K562 (cell line): ENCODE results near the gene KTI12. TPM values are rescaled to one million over a fixed set of nuclear protein-coding genes. Genes with fewer than 3 reads are reported as not detected.
A peak's percentile ranks its signal among the peaks of the same experiment; 100 is the strongest.

Experiments used
- CCNT2 ChIP-seq: IDR thresholded peaks from 2 replicates; pipeline ENCODE4 v1.6.1; 2011; ENCODE audit warnings: borderline replicate concordance, low read depth, mild to moderate bottlenecking, moderate library complexity, mixed read lengths, low read length; ENCODE audit not compliant: insufficient read length; ENCODE audit errors: extremely low read depth
- CHD1 ChIP-seq: fragments of 200-600 bp; sonication (generic); IDR thresholded peaks from one replicate; pipeline ENCODE4 v1.6.1; 2012; ENCODE audit warnings: mild to moderate bottlenecking, moderate library complexity, low read length, inconsistent platforms
- CREM ChIP-seq: IDR thresholded peaks from 2 replicates; pipeline ENCODE4 v1.6.1; 2014; ENCODE audit warnings: antibody characterized with exemption, low read depth
- ESRRA ChIP-seq: fragments of 450-650 bp; IDR thresholded peaks from 2 replicates; pipeline ENCODE4 v1.6.1; 2014; ENCODE audit warnings: low read depth, mild to moderate bottlenecking, moderate library complexity, borderline replicate concordance
- ETV1 ChIP-seq: fragments of 450-650 bp; conservative IDR thresholded peaks from 2 replicates; pipeline ENCODE4 v1.6.1; 2016; ENCODE audit warnings: missing genetic modification characterization, control low read depth, low read depth, missing compliant biosample characterization
- GABPB2 ChIP-seq: fragments of 250-450 bp; sonication (Bioruptor Pico); conservative IDR thresholded peaks from 2 replicates; pipeline ENCODE4 v1.5.1; 2021; ENCODE audit warnings: mild to moderate bottlenecking
- NR2C2 ChIP-seq, 2 experiments: fragments of 200-800 bp in 1 of 2; sonication (Bioruptor generic) in 1 of 2; sonication (generic) in 1 of 2; formaldehyde crosslinking in 1 of 2; IDR thresholded peaks; 2 replicates each; pipeline versions ENCODE4 v1.6.1 to v1.8.0; 2016 to 2022; ENCODE audit warnings: mild to moderate bottlenecking in 1 of 2, missing compliant biosample characterization in 1 of 2, missing genetic modification characterization in 1 of 2, missing genetic modification reagents in 1 of 2
- PCBP2 ChIP-seq: fragments of 200-400 bp; formaldehyde crosslinking; IDR thresholded peaks from 2 replicates; pipeline ENCODE4 v1.6.1; 2018; ENCODE audit warnings: low read length, low read depth, mild to moderate bottlenecking, moderate library complexity; ENCODE audit not compliant: poor library complexity, severe bottlenecking
- RAD21 ChIP-seq, 2 experiments: fragments of 250-450 bp in 1 of 2; fragments of 450-650 bp in 1 of 2; sonication (Bioruptor Pico) in 1 of 2; formaldehyde crosslinking in 1 of 2; IDR thresholded peaks in 1 of 2; conservative IDR thresholded peaks in 1 of 2; 2 replicates each; pipeline versions ENCODE4 v1.4.0 to v1.8.0; 2020 to 2022; ENCODE audit warnings: mild to moderate bottlenecking in 2 of 2, moderate library complexity in 1 of 2
- SETDB1 ChIP-seq: IDR thresholded peaks from one replicate; pipeline ENCODE4 v1.6.1; 2012; ENCODE audit warnings: low read length, control low read depth, inconsistent platforms
- SREBF1 ChIP-seq: fragments of 150-350 bp; IDR thresholded peaks from 2 replicates; pipeline ENCODE4 v1.6.1; 2014; ENCODE audit warnings: antibody characterized with exemption, low read depth, low read length, borderline replicate concordance
- TEAD4 ChIP-seq, 2 experiments: sonication (generic) in 1 of 2; formaldehyde crosslinking in 1 of 2; IDR thresholded peaks; 2 replicates each; pipeline versions ENCODE4 v1.6.1 to v1.8.0; 2012 to 2022; ENCODE audit warnings: borderline replicate concordance in 1 of 2, inconsistent platforms in 1 of 2, low read length in 1 of 2, mild to moderate bottlenecking in 1 of 2, missing genetic modification reagents in 1 of 2
- ZKSCAN1 ChIP-seq: fragments of 150-350 bp; IDR thresholded peaks from 2 replicates; pipeline ENCODE4 v1.6.1; 2016; ENCODE audit warnings: low read depth, low read length
- ZNF444 ChIP-seq: fragments of 250-450 bp; sonication (Bioruptor Pico); IDR thresholded peaks from 2 replicates; pipeline ENCODE4 v1.4.0; 2020; ENCODE audit warnings: mild to moderate bottlenecking, moderate library complexity
- ZNF780A ChIP-seq: fragments of 250-450 bp; sonication (Bioruptor Pico); IDR thresholded peaks from 2 replicates; pipeline ENCODE4 v1.5.0; 2021; ENCODE audit warnings: mild to moderate bottlenecking
- polyA plus RNA-seq, 8 experiments: library from polyadenylated mRNA; depleted of rRNA in 4 of 8; stranded (reverse) in 5 of 8; unstranded in 3 of 8; fragments of >200 nt; fragmentation: Nextera tagmentation in 2 of 8; fragmentation: Illumina TruSeq in 1 of 8; extraction: Ambion mirVana in 2 of 8; extraction: Trizol in 1 of 8; gene quantifications; 2 replicates each; pipeline versions ENCODE4 v1.2.1 to v1.2.3, GENCODE V29; 2011 to 2014; ENCODE audit warnings: inconsistent platforms in 1 of 8, missing spikeins in 1 of 8
- total RNA-seq, 7 experiments: library from RNA; depleted of rRNA in 6 of 7; stranded (reverse); fragments of >200 nt in 6 of 7; fragmentation: Illumina TruSeq in 2 of 7; extraction: Trizol in 2 of 7; gene quantifications; 2 replicates each; pipeline versions ENCODE4 v1.2.1 to v1.2.3, GENCODE V29; 2011 to 2021; ENCODE audit warnings: low replicate concordance in 1 of 7
- TF ChIP-seq, protein P1 (sequence below): fragments of 450-650 bp; IDR thresholded peaks from 2 replicates; pipeline ENCODE4 v1.6.1; 2016; ENCODE audit warnings: borderline replicate concordance
- TF ChIP-seq, protein P2 (sequence below): sonication (generic); formaldehyde crosslinking; IDR thresholded peaks from 2 replicates; pipeline ENCODE4 v1.8.0; 2022; ENCODE audit warnings: missing genetic modification reagents, mild to moderate bottlenecking, moderate library complexity, borderline replicate concordance
- TF ChIP-seq, protein P3 (sequence below), 3 experiments: IDR thresholded peaks in 2 of 3; conservative IDR thresholded peaks in 1 of 3; 2 replicates each; pipeline ENCODE4 v1.5.1; 2011 to 2012; ENCODE audit warnings: low read length in 3 of 3, mild to moderate bottlenecking in 3 of 3, control low read depth in 2 of 3, improper control_type of control experiment in 1 of 3, inconsistent platforms in 1 of 3, low read depth in 1 of 3, mixed read lengths in 1 of 3, moderate library complexity in 1 of 3; ENCODE audit not compliant: insufficient read depth in 2 of 3
- TF ChIP-seq, protein P4 (sequence below): fragments of 450-650 bp; IDR thresholded peaks from 2 replicates; pipeline ENCODE4 v1.6.1; 2016; ENCODE audit warnings: missing biosample characterization, missing genetic modification characterization

Gene KTI12
- total and polyA plus RNA-seq, 9 of the 15 experiments (the other 6 are each of a cell fraction or from before 2014, with no cell fraction given), result 3.1 to 22.8 (median 11.6) TPM

DNA sequence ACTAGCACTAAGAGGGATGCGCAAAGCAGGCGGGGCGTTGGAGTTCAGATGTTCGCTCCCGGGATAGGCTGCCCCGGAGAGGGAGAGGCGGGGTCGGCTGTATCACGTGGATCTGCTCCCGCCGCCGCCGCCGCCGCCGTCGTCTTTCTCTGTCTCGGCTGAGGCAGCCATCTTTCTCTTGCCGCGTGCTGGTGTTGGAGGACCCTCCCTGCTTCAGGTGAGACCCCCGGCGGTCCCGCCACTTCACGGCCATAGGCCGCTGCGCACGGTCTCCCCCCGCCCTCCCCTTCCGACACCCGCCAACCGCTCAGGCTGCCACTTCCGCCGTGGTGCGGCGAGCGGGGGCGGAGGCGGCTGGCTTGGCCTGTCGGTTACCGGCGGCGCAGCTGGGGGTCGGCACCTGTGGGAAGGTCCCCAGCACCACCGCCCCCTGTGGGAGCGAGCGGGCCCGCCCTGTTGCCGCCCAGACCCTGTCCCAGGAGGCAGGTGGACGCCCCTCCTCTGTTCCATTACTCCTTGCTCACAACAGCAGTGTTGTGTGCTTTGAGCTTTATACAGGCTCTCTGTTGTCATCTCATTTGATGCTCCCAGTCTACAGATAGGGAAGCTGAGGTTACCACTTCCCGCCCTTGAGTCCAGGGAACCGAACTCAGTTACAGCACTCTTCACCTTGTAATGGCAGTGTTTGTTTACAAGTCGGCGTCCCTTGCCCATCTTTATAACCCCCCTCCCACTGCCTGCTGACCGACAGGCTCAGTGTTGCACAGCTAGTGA, 22.7 kb upstream of the KTI12 start, which contains the start of gene BTF3L4 (continued):
- TF ChIP-seq CCNT2 (peak; percentile 47), CREM (peak; percentile 56), RAD21 (CRISPR knock-in tag; conservative IDR thresholded peaks at IDR 0.05 in 1 of 2, IDR thresholded peaks at IDR 0.05 in 1 of 2) (no peak), ETV1 (tag) (peak; percentile 31; the same call in 1 of the 2 replicates), TEAD4 (IDR thresholded peaks at IDR 0.05; ENCODE audit: low read length) (no peak), TEAD4 (CRISPR knock-in tag; IDR thresholded peaks at IDR 0.05; ENCODE audit: borderline replicate concordance) (peak; percentile 79; the same call in 1 of the 2 replicates), ZNF780A (CRISPR knock-in tag) (0 out of 2 replicates have a peak, but pooled peaks have one; percentile 5), CHD1 (peak; percentile 91), NR2C2 (CRISPR knock-in tag; IDR thresholded peaks at IDR 0.05) (no peak; the same call in 1 of the 2 replicates), NR2C2 (tag; IDR thresholded peaks at IDR 0.05) (peak; percentile 92), PCBP2 (no peak), SREBF1 (no peak), ESRRA (peak; percentile 74; the same call in 1 of the 2 replicates), GABPB2 (CRISPR knock-in tag) (0 out of 2 replicates have a peak, but pooled peaks have one; percentile 12), SETDB1 (no peak), ZKSCAN1 (no peak; the same call in 1 of the 2 replicates), ZNF444 (CRISPR knock-in tag) (no peak)
- TF ChIP-seq, protein P1, sequence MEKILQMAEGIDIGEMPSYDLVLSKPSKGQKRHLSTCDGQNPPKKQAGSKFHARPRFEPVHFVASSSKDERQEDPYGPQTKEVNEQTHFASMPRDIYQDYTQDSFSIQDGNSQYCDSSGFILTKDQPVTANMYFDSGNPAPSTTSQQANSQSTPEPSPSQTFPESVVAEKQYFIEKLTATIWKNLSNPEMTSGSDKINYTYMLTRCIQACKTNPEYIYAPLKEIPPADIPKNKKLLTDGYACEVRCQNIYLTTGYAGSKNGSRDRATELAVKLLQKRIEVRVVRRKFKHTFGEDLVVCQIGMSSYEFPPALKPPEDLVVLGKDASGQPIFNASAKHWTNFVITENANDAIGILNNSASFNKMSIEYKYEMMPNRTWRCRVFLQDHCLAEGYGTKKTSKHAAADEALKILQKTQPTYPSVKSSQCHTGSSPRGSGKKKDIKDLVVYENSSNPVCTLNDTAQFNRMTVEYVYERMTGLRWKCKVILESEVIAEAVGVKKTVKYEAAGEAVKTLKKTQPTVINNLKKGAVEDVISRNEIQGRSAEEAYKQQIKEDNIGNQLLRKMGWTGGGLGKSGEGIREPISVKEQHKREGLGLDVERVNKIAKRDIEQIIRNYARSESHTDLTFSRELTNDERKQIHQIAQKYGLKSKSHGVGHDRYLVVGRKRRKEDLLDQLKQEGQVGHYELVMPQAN, result peak; percentile 85
- TF ChIP-seq, protein P2, sequence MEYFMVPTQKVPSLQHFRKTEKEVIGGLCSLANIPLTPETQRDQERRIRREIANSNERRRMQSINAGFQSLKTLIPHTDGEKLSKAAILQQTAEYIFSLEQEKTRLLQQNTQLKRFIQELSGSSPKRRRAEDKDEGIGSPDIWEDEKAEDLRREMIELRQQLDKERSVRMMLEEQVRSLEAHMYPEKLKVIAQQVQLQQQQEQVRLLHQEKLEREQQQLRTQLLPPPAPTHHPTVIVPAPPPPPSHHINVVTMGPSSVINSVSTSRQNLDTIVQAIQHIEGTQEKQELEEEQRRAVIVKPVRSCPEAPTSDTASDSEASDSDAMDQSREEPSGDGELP, result peak; percentile 91
- TF ChIP-seq, protein P3, sequence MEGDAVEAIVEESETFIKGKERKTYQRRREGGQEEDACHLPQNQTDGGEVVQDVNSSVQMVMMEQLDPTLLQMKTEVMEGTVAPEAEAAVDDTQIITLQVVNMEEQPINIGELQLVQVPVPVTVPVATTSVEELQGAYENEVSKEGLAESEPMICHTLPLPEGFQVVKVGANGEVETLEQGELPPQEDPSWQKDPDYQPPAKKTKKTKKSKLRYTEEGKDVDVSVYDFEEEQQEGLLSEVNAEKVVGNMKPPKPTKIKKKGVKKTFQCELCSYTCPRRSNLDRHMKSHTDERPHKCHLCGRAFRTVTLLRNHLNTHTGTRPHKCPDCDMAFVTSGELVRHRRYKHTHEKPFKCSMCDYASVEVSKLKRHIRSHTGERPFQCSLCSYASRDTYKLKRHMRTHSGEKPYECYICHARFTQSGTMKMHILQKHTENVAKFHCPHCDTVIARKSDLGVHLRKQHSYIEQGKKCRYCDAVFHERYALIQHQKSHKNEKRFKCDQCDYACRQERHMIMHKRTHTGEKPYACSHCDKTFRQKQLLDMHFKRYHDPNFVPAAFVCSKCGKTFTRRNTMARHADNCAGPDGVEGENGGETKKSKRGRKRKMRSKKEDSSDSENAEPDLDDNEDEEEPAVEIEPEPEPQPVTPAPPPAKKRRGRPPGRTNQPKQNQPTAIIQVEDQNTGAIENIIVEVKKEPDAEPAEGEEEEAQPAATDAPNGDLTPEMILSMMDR (IDR thresholded peaks at IDR 0.05 in 2 of 3, conservative IDR thresholded peaks at IDR 0.05 in 1 of 3; ENCODE audit: insufficient read depth in 2 of 3, low read depth in 1 of 3, low read length in 3 of 3), result peak in 1 of 3 experiments; percentile 20; a peak in 1 of 6 replicates
- TF ChIP-seq, protein P4, sequence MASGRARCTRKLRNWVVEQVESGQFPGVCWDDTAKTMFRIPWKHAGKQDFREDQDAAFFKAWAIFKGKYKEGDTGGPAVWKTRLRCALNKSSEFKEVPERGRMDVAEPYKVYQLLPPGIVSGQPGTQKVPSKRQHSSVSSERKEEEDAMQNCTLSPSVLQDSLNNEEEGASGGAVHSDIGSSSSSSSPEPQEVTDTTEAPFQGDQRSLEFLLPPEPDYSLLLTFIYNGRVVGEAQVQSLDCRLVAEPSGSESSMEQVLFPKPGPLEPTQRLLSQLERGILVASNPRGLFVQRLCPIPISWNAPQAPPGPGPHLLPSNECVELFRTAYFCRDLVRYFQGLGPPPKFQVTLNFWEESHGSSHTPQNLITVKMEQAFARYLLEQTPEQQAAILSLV (tag), result no peak
